Frontal cortex (tissue), 4 donors: ENCODE measurements around the gene FAM107B. TPM values are rescaled to one million over a fixed set of nuclear protein-coding genes. Genes with fewer than 3 reads are reported as not detected.

Experiments
- DNase-seq, 2 donors: peaks; one replicate each; pipeline ENCODE4 v3.0.0; 2012; ENCODE audit warnings: low spot score in 2 of 2
- FAIRE-seq: peaks from 2 replicates; lab custom pipeline; 2012; peaks lifted over from hg19 to GRCh38; lab: Jason Lieb, UNC
- small RNA-seq: library from RNA; depleted of rRNA; stranded (forward); fragments of <200 nt; gene quantifications from one replicate; pipeline ENCODE3, GENCODE V24; 2014
- total RNA-seq: library from RNA; depleted of rRNA; stranded (reverse); fragments of >200 nt; gene quantifications from one replicate; pipeline ENCODE4 v1.2.3, GENCODE V29; 2014
- donor health status: control.
- donor health status: control.
- donor health status: control.

Gene FAM107B
- total RNA-seq, 1 donor from 2014 or later: 77.9 TPM

- FAIRE-seq (no peak), DNase-seq (no peak)
These were observed 288.7 kb downstream of the FAM107B start for GRCh38 chr10:14485986-14486385.

GRCh38 chr10:14483417-14483816, 291.3 kb downstream of the FAM107B start:
- no peak for FAIRE-seq

GRCh38 chr10:14481752-14482151, 292.9 kb downstream of the FAM107B start:
- DNase-seq (peak; percentile 18), FAIRE-seq (peak; percentile 90)

More at GRCh38 chr10:14483417-14483816, 291.3 kb downstream of the FAM107B start:
- no peak for DNase-seq

- no peak for DNase-seq
- FAIRE-seq: no peak
These were observed 293.7 kb downstream of the FAM107B start for GRCh38 chr10:14481014-14481413.

GRCh38 chr10:14478604-14479003, 296.1 kb downstream of the FAM107B start:
- FAIRE-seq: peak; percentile 84

GRCh38 chr10:14478201-14478600, 296.5 kb downstream of the FAM107B start:
- FAIRE-seq (no peak), DNase-seq (no peak)

More at GRCh38 chr10:14478604-14479003, 296.1 kb downstream of the FAM107B start:
- peak; percentile 13 to 53 for DNase-seq

GRCh38 chr10:14477408-14477710, 297.3 kb downstream of the FAM107B start:
- FAIRE-seq: no peak
- DNase-seq: no peak

- no peak for FAIRE-seq
- DNase-seq: no peak
These were observed 297.9 kb downstream of the FAM107B start for GRCh38 chr10:14476641-14477407.

GRCh38 chr10:14476006-14476405, 298.7 kb downstream of the FAM107B start:
- DNase-seq (no peak), FAIRE-seq (no peak)

- FAIRE-seq (no peak), DNase-seq (no peak)
These were observed 300.0 kb downstream of the FAM107B start for GRCh38 chr10:14474656-14475055.

GRCh38 chr10:14470920-14471319, 303.8 kb downstream of the FAM107B start:
- DNase-seq: no peak
- no peak for FAIRE-seq

GRCh38 chr10:14468726-14469125, 306.0 kb downstream of the FAM107B start:
- FAIRE-seq: no peak
- DNase-seq: no peak

Small RNA genes lying within 50 kb of the gene (small RNA-seq; reads per million reads assigned to genes)
- not detected for gene RNA5SP302

Other genes with a start within 250 kb of the FAM107B start
- gene CDNF, start 63.1 kb upstream of the FAM107B start, total RNA-seq: 0.82 TPM
- gene HSPA14, start 63.4 kb upstream of the FAM107B start, total RNA-seq: 14.7 TPM
- 31.4 TPM for gene MSANTD7, start 63.4 kb upstream of the FAM107B start, total RNA-seq
- 34.6 TPM for gene SUV39H2, start 104.0 kb upstream of the FAM107B start, total RNA-seq
- gene DCLRE1C, start 179.2 kb upstream of the FAM107B start, total RNA-seq: 8.2 TPM
- not detected for gene MEIG1, start 184.5 kb upstream of the FAM107B start, total RNA-seq